IPS-18a (cell line): ENCODE measurements around the gene NCKAP5.

ENCODE experiments used
- H3K27ac ChIP-seq: one replicate; pipeline ENCODE4 v1.5.1; 2013; ENCODE audit warnings: low read length
- H3K27me3 ChIP-seq: one replicate; pipeline ENCODE4 v1.6.1; 2013; ENCODE audit warnings: mild to moderate bottlenecking, low read length; ENCODE audit not compliant: control insufficient read depth, insufficient read depth
- H3K36me3 ChIP-seq: one replicate; pipeline ENCODE4 v1.6.1; 2013; ENCODE audit warnings: low read depth, low read length; ENCODE audit not compliant: control insufficient read depth
- H3K4me1 ChIP-seq: one replicate; pipeline ENCODE4 v1.6.1; 2013; ENCODE audit warnings: low read depth, low read length; ENCODE audit not compliant: control insufficient read depth
- H3K4me3 ChIP-seq: one replicate; pipeline ENCODE4 v1.5.1; 2013; ENCODE audit warnings: low read length
- H3K9ac ChIP-seq: one replicate; pipeline ENCODE4 v1.6.1; 2013; ENCODE audit warnings: mild to moderate bottlenecking, low read length, moderate library complexity
- H3K9me3 ChIP-seq: one replicate; pipeline ENCODE4 v1.6.1; 2013; ENCODE audit warnings: low read depth, low read length; ENCODE audit not compliant: control insufficient read depth

NCKAP5 gene

GRCh38 chr2:133130548-133131246, 437.6 kb downstream of the NCKAP5 start:
- H3K9ac ChIP-seq, result no peak overlapping the region
- no peaks in the 10 kb centered on the region for H3K9me3 ChIP-seq
- no peaks in the 10 kb centered on the region for H3K36me3 ChIP-seq
- H3K27me3 ChIP-seq, result no peaks in the 10 kb centered on the region
- H3K27ac ChIP-seq, result no peak overlapping the region
- no peaks in the 10 kb centered on the region for H3K4me1 ChIP-seq
- no peak overlapping the region for H3K4me3 ChIP-seq

- Histone ChIP-seq H3K36me3 (no peaks in the 10 kb centered on the region), H3K27me3 (no peaks in the 10 kb centered on the region)
Measured at GRCh38 chr2:133124446-133124845, 443.8 kb downstream of the NCKAP5 start.

GRCh38 chr2:133123904-133124303, 444.4 kb downstream of the NCKAP5 start:
- Histone ChIP-seq H3K9me3 (no peaks in the 10 kb centered on the region), H3K27me3 (no peaks in the 10 kb centered on the region), H3K27ac (no peak overlapping the region), H3K9ac (no peak overlapping the region), H3K4me3 (no peak overlapping the region), H3K36me3 (no peaks in the 10 kb centered on the region), H3K4me1 (no peaks in the 10 kb centered on the region)

More at GRCh38 chr2:133124446-133124845, 443.8 kb downstream of the NCKAP5 start:
- Histone ChIP-seq H3K9ac (no peak overlapping the region), H3K27ac (no peak overlapping the region), H3K9me3 (no peaks in the 10 kb centered on the region), H3K4me1 (no peaks in the 10 kb centered on the region), H3K4me3 (no peak overlapping the region)

- Histone ChIP-seq H3K9ac (no peak overlapping the region), H3K4me1 (no peaks in the 10 kb centered on the region), H3K9me3 (no peaks in the 10 kb centered on the region), H3K36me3 (no peaks in the 10 kb centered on the region), H3K27me3 (no peaks in the 10 kb centered on the region), H3K4me3 (no peak overlapping the region), H3K27ac (no peak overlapping the region)
Measured at GRCh38 chr2:133123393-133123792, 444.9 kb downstream of the NCKAP5 start.

- Histone ChIP-seq H3K27ac (no peak overlapping the region), H3K4me1 (no peaks in the 10 kb centered on the region), H3K4me3 (no peak overlapping the region), H3K36me3 (no peaks in the 10 kb centered on the region), H3K9me3 (no peaks in the 10 kb centered on the region), H3K9ac (no peak overlapping the region), H3K27me3 (no peaks in the 10 kb centered on the region)
Measured at GRCh38 chr2:133122529-133122928, 445.7 kb downstream of the NCKAP5 start.

- Histone ChIP-seq H3K9ac (no peak overlapping the region), H3K9me3 (no peaks in the 10 kb centered on the region), H3K4me3 (no peak overlapping the region), H3K27ac (no peak overlapping the region), H3K36me3 (no peaks in the 10 kb centered on the region), H3K4me1 (no peaks in the 10 kb centered on the region), H3K27me3 (no peaks in the 10 kb centered on the region)
Measured at GRCh38 chr2:133120310-133120709, 448.0 kb downstream of the NCKAP5 start.

GRCh38 chr2:133110201-133110600, 458.1 kb downstream of the NCKAP5 start:
- Histone ChIP-seq H3K4me3 (no peak overlapping the region), H3K9ac (no peak overlapping the region), H3K4me1 (no peaks in the 10 kb centered on the region), H3K36me3 (no peaks in the 10 kb centered on the region), H3K9me3 (no peaks in the 10 kb centered on the region), H3K27ac (no peak overlapping the region), H3K27me3 (no peaks in the 10 kb centered on the region)

GRCh38 chr2:133109772-133110171, 458.5 kb downstream of the NCKAP5 start:
- H3K4me3 ChIP-seq, result no peak overlapping the region
- H3K9ac ChIP-seq, result no peak overlapping the region
- no peak overlapping the region for H3K27ac ChIP-seq
- no peaks in the 10 kb centered on the region for H3K27me3 ChIP-seq
- H3K36me3 ChIP-seq, result no peaks in the 10 kb centered on the region
- H3K4me1 ChIP-seq, result no peaks in the 10 kb centered on the region
- no peaks in the 10 kb centered on the region for H3K9me3 ChIP-seq

- no peaks in the 10 kb centered on the region for H3K27me3 ChIP-seq
- H3K36me3 ChIP-seq, result no peaks in the 10 kb centered on the region
- no peaks in the 10 kb centered on the region for H3K4me1 ChIP-seq
- H3K9me3 ChIP-seq, result no peaks in the 10 kb centered on the region
- H3K9ac ChIP-seq, result no peak overlapping the region
- no peak overlapping the region for H3K4me3 ChIP-seq
- H3K27ac ChIP-seq, result no peak overlapping the region
Measured at GRCh38 chr2:133107058-133107815, 461.0 kb downstream of the NCKAP5 start.

GRCh38 chr2:133104871-133105270, 463.4 kb downstream of the NCKAP5 start:
- Histone ChIP-seq H3K9ac (no peak overlapping the region), H3K36me3 (no peaks in the 10 kb centered on the region), H3K27me3 (no peaks in the 10 kb centered on the region), H3K27ac (no peak overlapping the region), H3K4me3 (no peak overlapping the region), H3K4me1 (no peaks in the 10 kb centered on the region), H3K9me3 (no peaks in the 10 kb centered on the region)

GRCh38 chr2:133098787-133099186, 469.5 kb downstream of the NCKAP5 start:
- no peak overlapping the region for H3K9ac ChIP-seq
- no peaks in the 10 kb centered on the region for H3K9me3 ChIP-seq
- H3K36me3 ChIP-seq, result no peaks in the 10 kb centered on the region
- H3K4me3 ChIP-seq, result no peak overlapping the region
- no peak overlapping the region for H3K27ac ChIP-seq
- no peaks in the 10 kb centered on the region for H3K4me1 ChIP-seq
- no peaks in the 10 kb centered on the region for H3K27me3 ChIP-seq

- Histone ChIP-seq H3K9ac (no peak overlapping the region), H3K4me3 (no peak overlapping the region), H3K27me3 (no peaks in the 10 kb centered on the region), H3K4me1 (no peaks in the 10 kb centered on the region), H3K27ac (no peak overlapping the region), H3K36me3 (no peaks in the 10 kb centered on the region), H3K9me3 (no peaks in the 10 kb centered on the region)
Measured at GRCh38 chr2:133097666-133098065, 470.6 kb downstream of the NCKAP5 start.
